ENCODE results near the gene CMAS.
A peak's percentile ranks its signal among the peaks of the same experiment; 100 is the strongest.

CMAS gene

DNA sequence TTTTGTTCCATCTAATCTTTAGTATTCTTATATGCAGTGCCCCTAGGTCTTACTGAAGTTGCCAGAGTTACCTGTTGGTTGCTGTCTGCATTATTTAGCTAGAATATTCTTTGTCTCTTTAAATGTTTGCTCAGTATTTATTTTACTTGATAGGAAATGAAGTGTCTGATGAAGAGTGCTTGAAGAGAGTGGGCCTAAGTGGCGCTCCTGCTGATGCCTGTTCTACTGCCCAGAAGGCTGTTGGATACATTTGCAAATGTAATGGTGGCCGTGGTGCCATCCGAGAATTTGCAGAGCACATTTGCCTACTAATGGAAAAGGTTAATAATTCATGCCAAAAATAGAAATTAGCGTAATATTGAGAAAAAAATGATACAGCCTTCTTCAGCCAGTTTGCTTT is 18.9 kb downstream of the CMAS start:
- Histone ChIP-seq H3K27me3 (ENCODE audit: control insufficient read depth, insufficient read depth, low read length) (no peaks in the 10 kb centered on the region), H3K79me2 (no peaks in the 10 kb centered on the region), H2AFZ (no peak overlapping the region), H3K4me3 (ENCODE audit: low read depth, low read length) (no peak overlapping the region), H3K9ac (no peak overlapping the region), H3K27ac (no peak overlapping the region), H3K36me3 (ENCODE audit: control insufficient read depth, insufficient read depth, low read length) (peaks cover 3% of the 10 kb centered on the region), H3K9me3 (ENCODE audit: control insufficient read depth, low read length) (no peaks in the 10 kb centered on the region), H3K4me1 (no peaks in the 10 kb centered on the region), H3K4me2 (ENCODE audit: low read length) (no peak overlapping the region)
- TF ChIP-seq, protein P1, sequence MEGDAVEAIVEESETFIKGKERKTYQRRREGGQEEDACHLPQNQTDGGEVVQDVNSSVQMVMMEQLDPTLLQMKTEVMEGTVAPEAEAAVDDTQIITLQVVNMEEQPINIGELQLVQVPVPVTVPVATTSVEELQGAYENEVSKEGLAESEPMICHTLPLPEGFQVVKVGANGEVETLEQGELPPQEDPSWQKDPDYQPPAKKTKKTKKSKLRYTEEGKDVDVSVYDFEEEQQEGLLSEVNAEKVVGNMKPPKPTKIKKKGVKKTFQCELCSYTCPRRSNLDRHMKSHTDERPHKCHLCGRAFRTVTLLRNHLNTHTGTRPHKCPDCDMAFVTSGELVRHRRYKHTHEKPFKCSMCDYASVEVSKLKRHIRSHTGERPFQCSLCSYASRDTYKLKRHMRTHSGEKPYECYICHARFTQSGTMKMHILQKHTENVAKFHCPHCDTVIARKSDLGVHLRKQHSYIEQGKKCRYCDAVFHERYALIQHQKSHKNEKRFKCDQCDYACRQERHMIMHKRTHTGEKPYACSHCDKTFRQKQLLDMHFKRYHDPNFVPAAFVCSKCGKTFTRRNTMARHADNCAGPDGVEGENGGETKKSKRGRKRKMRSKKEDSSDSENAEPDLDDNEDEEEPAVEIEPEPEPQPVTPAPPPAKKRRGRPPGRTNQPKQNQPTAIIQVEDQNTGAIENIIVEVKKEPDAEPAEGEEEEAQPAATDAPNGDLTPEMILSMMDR (IDR thresholded peaks at IDR 0.05) = no peak

DNA sequence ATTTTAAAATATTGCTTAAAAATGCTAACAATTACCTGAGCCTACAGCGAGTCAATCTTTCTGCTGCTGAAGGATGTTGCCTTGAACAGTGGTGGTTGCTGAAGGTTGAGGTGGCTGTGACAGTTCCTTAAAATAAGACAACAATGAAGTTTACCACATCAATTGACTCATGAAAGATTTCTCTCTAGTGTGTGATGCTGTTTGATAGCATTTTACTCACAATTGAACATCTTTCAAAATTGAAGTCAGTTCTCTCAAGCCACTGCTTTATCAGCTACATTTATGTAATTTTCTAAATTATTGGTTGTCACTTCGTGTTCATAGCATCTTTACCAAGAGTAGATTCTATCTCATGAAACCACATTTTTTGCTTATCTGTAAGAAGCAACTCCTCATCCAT is 20.3 kb downstream of the CMAS start:
- no peak overlapping the region for H3K4me2 ChIP-seq (ENCODE audit: low read length)
- no peaks in the 10 kb centered on the region for H3K27me3 ChIP-seq (ENCODE audit: control insufficient read depth, insufficient read depth, low read length)
- H3K4me1 ChIP-seq = no peaks in the 10 kb centered on the region
- no peak overlapping the region for H3K9ac ChIP-seq
- TF ChIP-seq, protein P1 (IDR thresholded peaks at IDR 0.05) = no peak
- no peak overlapping the region for H3K27ac ChIP-seq
- no peak overlapping the region for H3K4me3 ChIP-seq (ENCODE audit: low read depth, low read length)
- no peaks in the 10 kb centered on the region for H3K9me3 ChIP-seq (ENCODE audit: control insufficient read depth, low read length)
- H2AFZ ChIP-seq = no peak overlapping the region
- peaks cover 3% of the 10 kb centered on the region for H3K36me3 ChIP-seq (ENCODE audit: control insufficient read depth, insufficient read depth, low read length)
- no peaks in the 10 kb centered on the region for H3K79me2 ChIP-seq

DNA sequence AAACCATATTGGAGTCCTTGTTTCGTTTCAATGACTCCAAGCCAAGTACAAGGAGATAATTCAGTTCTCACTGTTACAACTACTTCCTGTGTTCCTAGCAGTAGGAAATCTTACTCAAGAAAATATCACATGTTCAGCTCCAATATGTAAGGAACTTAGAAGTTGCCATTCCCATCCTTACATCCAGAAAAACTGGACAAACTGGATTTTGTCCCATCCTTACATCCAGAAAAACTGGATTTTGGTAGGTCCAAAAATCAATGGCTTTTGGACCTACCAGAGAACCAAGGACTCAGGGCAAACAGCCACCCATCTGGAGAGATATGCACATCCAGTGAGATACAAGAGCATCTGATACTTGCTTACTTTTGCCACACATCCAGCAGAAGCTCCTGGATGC is 23.8 kb downstream of the CMAS start:
- H3K27me3 ChIP-seq (ENCODE audit: control insufficient read depth, insufficient read depth, low read length) = no peaks in the 10 kb centered on the region
- H3K4me2 ChIP-seq (ENCODE audit: low read length) = no peak overlapping the region
- H2AFZ ChIP-seq = no peak overlapping the region
- no peaks in the 10 kb centered on the region for H3K79me2 ChIP-seq
- no peaks in the 10 kb centered on the region for H3K4me1 ChIP-seq
- peaks cover 3% of the 10 kb centered on the region for H3K36me3 ChIP-seq (ENCODE audit: control insufficient read depth, insufficient read depth, low read length)
- H3K4me3 ChIP-seq (ENCODE audit: low read depth, low read length) = no peak overlapping the region
- no peak overlapping the region for H3K27ac ChIP-seq
- no peak overlapping the region for H3K9ac ChIP-seq
- no peaks in the 10 kb centered on the region for H3K9me3 ChIP-seq (ENCODE audit: control insufficient read depth, low read length)
- TF ChIP-seq, protein P1 (IDR thresholded peaks at IDR 0.05) = no peak

DNA sequence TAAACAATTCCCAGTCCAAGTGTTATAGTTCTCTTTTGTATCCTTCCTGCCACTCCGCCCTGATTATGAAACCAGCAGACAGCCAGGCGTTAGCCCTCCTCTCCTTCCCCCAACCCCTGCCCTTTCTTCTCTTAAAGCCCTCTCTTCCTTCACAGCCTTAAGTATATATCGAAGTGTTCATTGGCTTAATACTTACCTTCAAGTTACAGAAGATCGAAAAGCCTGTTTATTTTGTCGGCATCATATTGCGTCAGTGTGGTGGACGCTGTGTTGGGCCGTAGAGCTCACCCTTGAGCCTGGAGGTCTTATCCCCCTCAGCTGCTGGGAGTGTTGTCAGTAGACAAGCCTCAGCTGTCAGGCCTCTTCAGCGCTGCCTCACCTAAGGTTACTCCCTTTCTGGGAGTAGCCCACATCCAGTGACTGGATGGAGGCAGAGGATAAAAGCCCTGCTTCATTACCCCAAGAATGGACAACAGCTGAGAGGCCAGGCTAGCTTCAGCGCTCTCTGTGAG is 36.2 kb downstream of the CMAS start:
- H3K27ac ChIP-seq = no peak overlapping the region
- H3K9me3 ChIP-seq (ENCODE audit: control insufficient read depth, low read length) = no peaks in the 10 kb centered on the region
- no peaks in the 10 kb centered on the region for H3K4me1 ChIP-seq
- H3K4me3 ChIP-seq (ENCODE audit: low read depth, low read length) = no peak overlapping the region
- H3K9ac ChIP-seq = no peak overlapping the region
- H3K4me2 ChIP-seq (ENCODE audit: low read length) = no peak overlapping the region
- H3K27me3 ChIP-seq (ENCODE audit: control insufficient read depth, insufficient read depth, low read length) = no peaks in the 10 kb centered on the region
- H2AFZ ChIP-seq = peak overlapping the region; percentile 6
- H3K79me2 ChIP-seq = no peaks in the 10 kb centered on the region
- TF ChIP-seq, protein P1 (IDR thresholded peaks at IDR 0.05) = no peak
- no peaks in the 10 kb centered on the region for H3K36me3 ChIP-seq (ENCODE audit: control insufficient read depth, insufficient read depth, low read length)

DNA sequence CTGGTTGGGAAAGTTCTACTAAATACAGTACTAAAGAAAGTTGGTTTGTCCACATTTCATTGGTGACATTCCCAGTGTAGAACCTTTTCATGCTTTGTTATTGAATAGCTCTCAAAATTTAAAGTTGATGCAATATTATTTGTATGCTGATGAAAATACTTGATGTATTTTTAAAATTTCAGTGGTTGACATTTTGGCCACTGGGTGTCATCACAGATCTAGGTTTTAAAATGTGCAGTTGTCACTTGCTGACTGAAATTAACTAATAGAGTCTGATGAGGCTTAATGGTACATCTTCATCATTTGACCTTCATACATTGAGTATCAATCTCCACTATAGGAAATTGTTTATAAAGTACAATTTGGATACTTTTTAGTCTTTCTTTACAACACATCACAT is 37.1 kb downstream of the CMAS start:
- Histone ChIP-seq H3K36me3 (ENCODE audit: control insufficient read depth, insufficient read depth, low read length) (no peaks in the 10 kb centered on the region), H3K27me3 (ENCODE audit: control insufficient read depth, insufficient read depth, low read length) (no peaks in the 10 kb centered on the region), H3K79me2 (no peaks in the 10 kb centered on the region), H3K27ac (no peak overlapping the region), H2AFZ (no peak overlapping the region), H3K9me3 (ENCODE audit: control insufficient read depth, low read length) (no peaks in the 10 kb centered on the region), H3K4me1 (no peaks in the 10 kb centered on the region), H3K4me2 (ENCODE audit: low read length) (no peak overlapping the region), H3K4me3 (ENCODE audit: low read depth, low read length) (no peak overlapping the region), H3K9ac (no peak overlapping the region)
- TF ChIP-seq, protein P1 (IDR thresholded peaks at IDR 0.05) = peak; percentile 62

Measured in parathyroid adenoma (tissue), 2 donors.